Regular cardiac myocyte (primary cell): Measurements from ENCODE around the gene RRAD. TPM values are rescaled to one million over a fixed set of nuclear protein-coding genes. Genes with fewer than 3 reads are reported as not detected.

Source experiments
- total RNA-seq: library from RNA; depleted of rRNA; stranded (reverse); fragments of >200 nt; gene quantifications from 2 replicates; pipeline ENCODE4 v1.2.3, GENCODE V29; 2014

The RRAD gene, protein sequence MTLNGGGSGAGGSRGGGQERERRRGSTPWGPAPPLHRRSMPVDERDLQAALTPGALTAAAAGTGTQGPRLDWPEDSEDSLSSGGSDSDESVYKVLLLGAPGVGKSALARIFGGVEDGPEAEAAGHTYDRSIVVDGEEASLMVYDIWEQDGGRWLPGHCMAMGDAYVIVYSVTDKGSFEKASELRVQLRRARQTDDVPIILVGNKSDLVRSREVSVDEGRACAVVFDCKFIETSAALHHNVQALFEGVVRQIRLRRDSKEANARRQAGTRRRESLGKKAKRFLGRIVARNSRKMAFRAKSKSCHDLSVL
- 5.2 and 24.8 TPM in 2 replicates for total RNA-seq

GRCh38 chr16:66925322-66925840, at the start of gene RRAD:
RRAD (minus strand) TSS chr16:66925535; CDS start chr16:66925179, 356 bp downstream.

GRCh38 chr16:66961065-66961744, 35.9 kb upstream of the RRAD start, which contains the start of gene CES3:
CES3 (plus strand) TSS chr16:66961266; CDS start chr16:66961308, 42 bp downstream.

GRCh38 chr16:66935314-66936011, 10.1 kb upstream of the RRAD start, which contains the start of gene CES2:
CES2 (plus strand) TSS chr16:66935516; CDS start chr16:66935636, 120 bp downstream.

GRCh38 chr16:66934138-66934838, 9.0 kb upstream of the RRAD start, which contains the start of gene CIAO2B:
CIAO2B (minus strand) TSS chr16:66934402; CDS start chr16:66934364, 38 bp downstream.

GRCh38 chr16:66918803-66919568, 6.3 kb downstream of the RRAD start, which contains the start of gene CDH16:
CDH16 (minus strand) TSS chr16:66918885; CDS start chr16:66918065, 820 bp downstream.

GRCh38 chr16:66880288-66881013, 44.9 kb downstream of the RRAD start, which contains the start of gene PDP2:
PDP2 (plus strand) TSS chr16:66880515; CDS start chr16:66884285, 3,770 bp downstream.

Other genes with a start within 250 kb of the RRAD start
- gene CMTM4, start 228.8 kb downstream of the RRAD start, total RNA-seq: 12.7 and 27.1 TPM in 2 replicates
- 149 and 151 TPM in 2 replicates for gene DYNC1LI2, start 173.9 kb downstream of the RRAD start, total RNA-seq
- gene TERB1, start 124.0 kb downstream of the RRAD start, total RNA-seq: 0.19 and 0.56 TPM in 2 replicates
- gene NAE1, start 94.6 kb downstream of the RRAD start, total RNA-seq: 72.4 and 83.4 TPM in 2 replicates
- not detected in 2 replicates for gene CA7, start 81.1 kb downstream of the RRAD start, total RNA-seq
- gene PDP2, start 45.0 kb downstream of the RRAD start, total RNA-seq: 7.3 and 9.0 TPM in 2 replicates
- 0.19 and 0.56 TPM in 2 replicates for gene CDH16, start 6.7 kb downstream of the RRAD start, total RNA-seq
- 166 and 269 TPM in 2 replicates for gene CIAO2B, start 8.9 kb upstream of the RRAD start, total RNA-seq
- 16.1 and 19.2 TPM in 2 replicates for gene CES2, start 10.0 kb upstream of the RRAD start, total RNA-seq
- gene CES3, start 35.7 kb upstream of the RRAD start, total RNA-seq: 0.56 TPM in 1 of 2 replicates, not detected in the other
- 0.58 and 1.1 TPM in 2 replicates for gene CES4A, start 63.1 kb upstream of the RRAD start, total RNA-seq
- gene CBFB, start 103.6 kb upstream of the RRAD start, total RNA-seq: 111 and 209 TPM in 2 replicates
- 8.2 and 11.1 TPM in 2 replicates for gene PHAF1, start 184.4 kb upstream of the RRAD start, total RNA-seq
- 27.4 and 42.3 TPM in 2 replicates for gene B3GNT9, start 225.5 kb upstream of the RRAD start, total RNA-seq
- 15.7 and 22.8 TPM in 2 replicates for gene TRADD, start 234.4 kb upstream of the RRAD start, total RNA-seq
- gene FBXL8, start 234.4 kb upstream of the RRAD start, total RNA-seq: 5.9 and 12.4 TPM in 2 replicates
- 0.58 and 12.1 TPM in 2 replicates for gene HSF4, start 239.2 kb upstream of the RRAD start, total RNA-seq
- gene NOL3, start 245.0 kb upstream of the RRAD start, total RNA-seq: 11.1 and 20.6 TPM in 2 replicates